ENCODE measurements around the gene OMA1. TPM values are rescaled to one million over a fixed set of nuclear protein-coding genes. Genes with fewer than 3 reads are reported as not detected.
"Not testable (repeated sequence)": the region's sequence is repeated elsewhere in the genome, so short reads cannot be mapped to it uniquely, and the experiment has no call there.

The OMA1 gene
- total RNA-seq, 1 donor from 2014 or later: 5.9 TPM

- no peak for TF ChIP-seq CTCF (IDR thresholded peaks at IDR 0.05; ENCODE audit: partially characterized antibody, unreplicated experiment)
- peaks cover 3% of the 10 kb centered on the region for H3K9me3 Mint-ChIP-seq (ENCODE audit: unreplicated experiment)
- DNase-seq: peak; percentile 75
- peak overlapping the region; percentile 67 for H3K27ac Mint-ChIP-seq (ENCODE audit: unreplicated experiment)
- no peaks in the 10 kb centered on the region for H3K36me3 Mint-ChIP-seq (ENCODE audit: unreplicated experiment)
- peaks cover 21% of the 10 kb centered on the region for H3K4me1 Mint-ChIP-seq (ENCODE audit: low read depth, unreplicated experiment)
- peaks cover 2% of the 10 kb centered on the region for H3K27me3 Mint-ChIP-seq (ENCODE audit: unreplicated experiment)
- H3K4me3 Mint-ChIP-seq (ENCODE audit: unreplicated experiment): peak overlapping the region; percentile 88
These were observed 671 bp downstream of the OMA1 start for GRCh38 chr1:58545591-58546519.

DNA sequence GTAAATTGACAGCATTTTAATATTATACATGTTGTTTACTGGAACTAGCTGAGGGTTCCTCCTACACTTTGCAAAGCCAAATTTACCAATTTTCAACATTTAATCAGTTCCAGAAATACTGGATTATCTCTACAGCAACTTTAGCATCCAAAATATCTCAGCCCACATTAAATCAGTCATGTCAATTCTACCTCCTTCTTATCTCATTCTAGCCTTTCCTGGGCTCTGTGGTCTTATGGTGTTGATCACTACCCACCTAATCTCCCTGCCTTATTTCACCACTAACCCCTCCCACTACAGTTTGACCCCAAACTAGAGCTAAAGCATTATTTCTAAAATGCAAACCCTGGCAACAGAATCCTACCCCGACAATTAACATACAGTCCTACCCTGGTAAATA, 3.3 kb downstream of the OMA1 start:
- peaks cover 2% of the 10 kb centered on the region for H3K27me3 Mint-ChIP-seq (ENCODE audit: unreplicated experiment)
- H3K9me3 Mint-ChIP-seq (ENCODE audit: unreplicated experiment): peaks cover 3% of the 10 kb centered on the region
- H3K4me3 Mint-ChIP-seq (ENCODE audit: unreplicated experiment): no peak overlapping the region
- no peak for TF ChIP-seq CTCF (IDR thresholded peaks at IDR 0.05; ENCODE audit: partially characterized antibody, unreplicated experiment)
- no peak overlapping the region for H3K27ac Mint-ChIP-seq (ENCODE audit: unreplicated experiment)
- no peaks in the 10 kb centered on the region for H3K36me3 Mint-ChIP-seq (ENCODE audit: unreplicated experiment)
- DNase-seq: no peak
- peaks cover 16% of the 10 kb centered on the region for H3K4me1 Mint-ChIP-seq (ENCODE audit: low read depth, unreplicated experiment)

- Mint-ChIP-seq H3K27me3 (ENCODE audit: unreplicated experiment) (no peaks in the 10 kb centered on the region), H3K36me3 (ENCODE audit: unreplicated experiment) (no peaks in the 10 kb centered on the region), H3K9me3 (ENCODE audit: unreplicated experiment) (no peaks in the 10 kb centered on the region), H3K4me1 (ENCODE audit: low read depth, unreplicated experiment) (peaks cover 3% of the 10 kb centered on the region), H3K4me3 (ENCODE audit: unreplicated experiment) (no peak overlapping the region), H3K27ac (ENCODE audit: unreplicated experiment) (no peak overlapping the region)
- DNase-seq: no peak
- no peak for TF ChIP-seq CTCF (IDR thresholded peaks at IDR 0.05; ENCODE audit: partially characterized antibody, unreplicated experiment)
These were observed 7.0 kb downstream of the OMA1 start for GRCh38 chr1:58539553-58539952.

- H3K4me1 Mint-ChIP-seq (ENCODE audit: low read depth, unreplicated experiment): peaks cover 3% of the 10 kb centered on the region
- H3K36me3 Mint-ChIP-seq (ENCODE audit: unreplicated experiment): no peaks in the 10 kb centered on the region
These were observed 7.7 kb downstream of the OMA1 start for GRCh38 chr1:58538821-58539220.

DNA sequence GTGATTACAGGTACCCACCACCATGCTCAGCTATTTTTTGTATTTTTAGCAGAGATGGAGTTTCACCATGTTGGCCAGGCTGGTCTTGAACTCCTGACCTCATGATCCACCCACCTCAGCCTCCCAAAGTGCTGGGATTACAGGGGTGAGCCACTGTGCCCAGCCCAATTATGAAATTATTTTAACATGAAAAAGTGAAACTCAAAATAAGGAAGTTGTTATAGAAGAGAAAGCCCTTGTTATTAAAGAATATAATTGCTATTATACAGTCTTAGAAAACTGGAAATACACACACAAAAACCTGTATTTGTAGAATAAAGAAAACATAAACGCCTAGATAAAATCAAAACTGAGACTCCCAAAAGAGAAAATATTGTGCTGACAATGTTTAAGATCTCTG, 14.7 kb downstream of the OMA1 start:
- H3K36me3 Mint-ChIP-seq (ENCODE audit: unreplicated experiment); H3K4me1 Mint-ChIP-seq (ENCODE audit: low read depth, unreplicated experiment); DNase-seq; H3K9me3 Mint-ChIP-seq (ENCODE audit: unreplicated experiment); H3K27ac Mint-ChIP-seq (ENCODE audit: unreplicated experiment); H3K27me3 Mint-ChIP-seq (ENCODE audit: unreplicated experiment); H3K4me3 Mint-ChIP-seq (ENCODE audit: unreplicated experiment): not testable (repeated sequence)

More at GRCh38 chr1:58538821-58539220, 7.7 kb downstream of the OMA1 start:
- no peaks in the 10 kb centered on the region for H3K9me3 Mint-ChIP-seq (ENCODE audit: unreplicated experiment)
- H3K4me3 Mint-ChIP-seq (ENCODE audit: unreplicated experiment): no peak overlapping the region
- H3K27ac Mint-ChIP-seq (ENCODE audit: unreplicated experiment): no peak overlapping the region
- H3K27me3 Mint-ChIP-seq (ENCODE audit: unreplicated experiment): no peaks in the 10 kb centered on the region
- DNase-seq: no peak
- no peak for TF ChIP-seq CTCF (IDR thresholded peaks at IDR 0.05; ENCODE audit: partially characterized antibody, unreplicated experiment)
